SKM-1 (cell line): Measurements from ENCODE around the gene COL19A1.
"Not testable (repeated sequence)": the region's sequence is repeated elsewhere in the genome, so short reads cannot be mapped to it uniquely, and the experiment has no call there.

Experiments
- DNase-seq: peaks from one replicate; lab custom pipeline; 2025; ENCODE audit not compliant: unreplicated experiment; lab: John Stamatoyannopoulos, UW

Gene COL19A1

DNA sequence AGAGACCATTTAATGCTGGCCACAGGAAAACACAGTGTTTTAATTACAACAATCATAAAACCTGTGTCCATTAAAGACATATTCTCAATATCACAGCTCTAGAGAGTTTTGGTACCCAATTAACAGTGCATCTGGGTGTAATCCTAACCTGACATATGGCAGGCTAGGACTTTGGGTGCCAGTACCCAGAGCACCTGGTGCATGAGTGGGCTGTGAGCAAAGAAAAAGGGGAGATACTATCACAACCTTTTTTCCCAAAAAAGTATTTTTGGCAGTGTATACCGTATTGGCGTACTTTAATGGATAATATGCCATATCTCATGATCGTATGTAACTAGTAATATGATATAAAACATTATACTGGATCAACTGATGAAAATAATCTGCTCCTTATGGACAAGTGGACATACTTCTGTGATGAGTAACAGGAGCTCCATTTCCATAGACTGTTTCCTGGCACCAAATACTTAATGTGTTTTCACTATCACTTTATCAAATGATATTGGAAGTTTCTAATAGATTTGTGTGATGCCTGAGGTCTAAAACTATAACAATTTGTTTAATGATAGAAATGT, 91.7 kb downstream of the COL19A1 start:
- no peak for DNase-seq

- no peak for DNase-seq
These were observed 92.6 kb downstream of the COL19A1 start for GRCh38 chr6:69958978-69959377.

DNA sequence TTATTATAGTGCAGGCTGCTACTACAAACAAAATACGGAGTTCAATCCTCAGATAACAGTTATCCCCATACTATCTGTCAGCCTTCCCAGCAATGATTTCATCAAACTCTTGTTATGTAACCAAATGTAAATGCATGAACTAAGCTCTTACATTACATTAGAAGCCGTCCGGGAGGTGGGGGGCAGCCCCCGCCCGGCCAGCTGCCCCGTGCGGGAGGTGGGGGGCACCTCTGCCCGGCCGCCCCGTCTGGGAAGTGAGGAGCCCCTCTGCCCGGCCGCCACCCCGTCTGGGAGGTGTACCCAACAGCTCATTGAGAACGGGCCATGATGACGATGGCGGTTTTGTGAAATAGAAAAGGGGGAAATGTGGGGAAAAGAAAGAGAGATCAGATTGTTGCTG, 99.6 kb downstream of the COL19A1 start:
- DNase-seq: not testable (repeated sequence)

DNA sequence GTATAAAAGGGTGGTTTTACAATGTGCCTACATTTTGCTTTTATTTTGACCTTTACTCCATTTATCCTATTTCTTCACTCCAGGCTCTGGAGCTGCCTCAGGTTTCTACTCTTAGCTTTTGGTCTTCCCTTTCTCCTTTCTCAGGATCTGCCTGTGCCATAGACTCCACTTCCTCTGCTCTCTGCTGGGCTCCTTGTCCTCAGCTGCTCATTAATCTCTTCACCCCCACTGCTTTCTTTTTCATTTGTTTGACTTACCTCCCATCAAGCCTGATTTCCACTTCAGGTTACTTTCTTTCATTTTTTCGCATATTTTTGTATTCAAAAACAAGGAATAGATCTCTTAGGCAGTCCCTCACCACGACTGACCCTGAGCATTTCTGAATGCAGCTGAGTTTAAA, 106.8 kb downstream of the COL19A1 start:
- no peak for DNase-seq

- no peak for DNase-seq
These were observed 107.4 kb downstream of the COL19A1 start for GRCh38 chr6:69973763-69974162.

- no peak for DNase-seq
These were observed 107.8 kb downstream of the COL19A1 start for GRCh38 chr6:69974193-69974592.

GRCh38 chr6:69976591-69977090, 110.3 kb downstream of the COL19A1 start:
- DNase-seq: no peak

DNA sequence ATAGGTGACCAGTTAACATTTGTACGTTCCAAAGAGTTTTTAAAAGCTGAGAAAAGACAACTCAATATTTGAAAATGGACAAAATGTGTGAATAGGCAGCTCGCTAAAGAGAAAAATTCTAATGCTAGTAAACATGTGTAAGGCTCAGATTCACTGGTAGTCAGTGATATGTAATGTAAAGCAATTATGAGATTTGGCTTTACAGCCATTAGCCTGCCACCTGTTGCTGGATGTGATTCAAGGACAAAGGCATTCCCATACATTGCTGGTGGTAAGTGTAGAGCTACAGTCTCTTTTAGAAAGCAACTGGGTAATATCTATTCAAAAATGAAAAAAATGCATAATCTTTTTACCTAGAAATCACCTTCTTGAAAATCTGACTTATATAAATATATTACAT, 114.3 kb downstream of the COL19A1 start:
- DNase-seq: no peak

DNA sequence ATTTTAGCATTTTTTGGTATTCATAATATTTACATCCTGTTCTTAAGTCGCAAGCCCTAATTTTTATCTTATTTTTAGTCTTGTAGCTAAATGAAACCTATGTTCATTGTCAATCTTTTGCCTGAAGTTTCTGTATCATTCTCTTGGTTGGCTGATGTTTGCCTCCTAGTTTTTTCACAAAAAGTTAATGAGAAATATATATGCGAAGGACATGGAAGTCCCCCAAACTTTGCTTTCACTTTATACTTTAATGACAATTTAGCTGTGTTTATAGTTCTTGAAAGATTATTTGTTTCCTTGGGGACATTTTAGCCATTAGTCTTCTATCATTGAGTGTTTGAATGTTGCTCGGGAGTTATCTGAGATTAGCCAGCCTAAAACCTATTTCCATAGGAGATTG, 118.2 kb downstream of the COL19A1 start:
- DNase-seq: no peak

DNA sequence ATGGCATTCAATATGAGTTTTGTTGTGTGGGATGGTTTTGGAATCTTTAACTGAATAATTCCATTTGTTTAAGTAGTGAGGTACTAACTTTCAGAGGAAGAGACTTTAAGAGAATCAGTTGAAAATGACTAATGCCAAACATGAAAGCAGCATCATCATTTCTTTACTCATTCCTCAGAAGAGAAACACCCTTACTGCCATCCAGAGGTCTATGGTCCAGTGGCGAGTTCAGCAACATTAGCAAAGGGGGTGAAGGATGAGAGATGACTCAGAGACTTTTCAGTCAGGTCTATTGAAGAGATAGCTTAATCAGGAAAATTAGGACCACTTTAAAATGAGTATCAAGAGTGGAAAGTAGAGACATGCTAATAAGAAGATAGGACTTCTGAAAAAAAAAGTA, 118.8 kb downstream of the COL19A1 start:
- no peak for DNase-seq

- DNase-seq: no peak
These were observed 121.2 kb downstream of the COL19A1 start for GRCh38 chr6:69987550-69987949.

- DNase-seq: no peak
These were observed 122.2 kb downstream of the COL19A1 start for GRCh38 chr6:69988458-69989126.

GRCh38 chr6:69994251-69994650, 127.9 kb downstream of the COL19A1 start:
- DNase-seq: no peak

- DNase-seq: no peak
These were observed 141.8 kb downstream of the COL19A1 start for GRCh38 chr6:70008189-70008588.

DNA sequence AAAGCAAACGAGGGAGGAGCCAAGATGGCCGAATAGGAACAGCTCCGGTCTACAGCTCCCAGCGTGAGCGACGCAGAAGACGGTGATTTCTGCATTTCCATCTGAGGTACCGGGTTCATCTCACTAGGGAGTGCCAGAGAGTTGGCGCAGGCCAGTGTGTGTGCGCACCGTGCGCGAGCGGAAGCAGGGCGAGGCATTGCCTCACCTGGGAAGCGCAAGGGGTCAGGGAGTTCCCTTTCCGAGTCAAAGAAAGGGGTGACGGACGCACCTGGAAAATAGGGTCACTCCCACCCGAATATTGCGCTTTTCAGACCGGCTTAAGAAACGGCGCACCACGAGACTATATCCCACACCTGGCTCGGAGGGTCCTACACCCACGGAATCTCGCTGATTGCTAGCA, 144.0 kb downstream of the COL19A1 start:
- DNase-seq: not testable (repeated sequence)

DNA sequence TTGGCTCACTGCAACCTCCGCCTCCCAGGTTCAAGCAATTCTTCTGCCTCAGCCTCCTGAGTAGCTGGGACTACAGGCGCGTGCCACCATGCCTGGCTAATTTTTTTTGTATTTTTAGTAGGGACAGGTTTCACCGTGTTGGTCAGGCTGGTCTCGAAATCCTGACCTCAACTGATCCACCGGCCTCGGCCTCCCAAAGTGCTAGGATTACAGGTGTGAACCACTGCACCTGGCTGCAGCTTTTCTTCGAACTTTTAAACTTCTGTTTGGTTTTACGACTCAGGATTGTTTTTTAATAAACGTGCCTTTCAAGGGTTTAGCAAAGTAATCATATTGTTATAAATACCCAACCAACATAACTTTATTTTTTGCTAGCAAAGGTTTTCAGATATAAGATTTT, 156.8 kb downstream of the COL19A1 start:
- DNase-seq: not testable (repeated sequence)

GRCh38 chr6:70028246-70028645, 161.9 kb downstream of the COL19A1 start:
- no peak for DNase-seq

DNA sequence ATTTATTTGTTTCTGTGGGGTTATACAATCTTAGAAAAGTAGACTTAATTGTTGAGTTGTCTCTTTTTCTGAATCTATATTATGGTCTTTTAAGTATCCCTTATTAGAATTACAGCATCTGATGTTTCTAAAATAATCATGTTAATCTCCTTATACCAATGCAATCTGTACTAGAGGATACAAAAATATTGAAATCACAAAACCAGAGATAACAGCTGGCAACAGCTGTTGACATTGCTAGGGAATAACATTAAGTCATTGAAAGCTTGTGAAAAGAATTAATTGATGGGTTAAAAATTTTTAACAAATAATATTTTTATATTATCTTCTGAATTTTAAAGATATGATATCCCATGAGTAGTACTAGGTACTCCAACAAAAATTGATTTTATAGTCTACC, 162.6 kb downstream of the COL19A1 start:
- DNase-seq: no peak

GRCh38 chr6:70033781-70034180, 167.4 kb downstream of the COL19A1 start:
- DNase-seq: no peak

GRCh38 chr6:70037445-70037844, 171.1 kb downstream of the COL19A1 start:
- no peak for DNase-seq

DNA sequence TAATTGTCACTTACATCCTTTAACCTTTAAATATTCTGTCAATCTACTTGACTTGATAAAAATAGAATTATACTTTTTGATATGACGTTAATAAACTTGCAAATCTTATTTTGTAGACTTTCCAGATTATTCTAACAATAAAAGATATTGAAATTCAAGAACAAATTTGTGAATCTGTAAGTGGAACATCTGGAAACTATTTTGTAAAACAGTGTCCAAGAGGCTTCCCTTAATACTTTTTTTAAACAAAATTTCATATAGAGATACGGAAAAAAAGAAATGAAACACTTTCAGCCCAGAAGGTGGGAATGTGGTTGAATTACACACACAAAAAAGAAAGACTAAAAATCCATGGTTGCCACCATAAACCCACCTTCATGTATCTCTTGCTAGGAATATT, 174.4 kb downstream of the COL19A1 start:
- no peak for DNase-seq

DNA sequence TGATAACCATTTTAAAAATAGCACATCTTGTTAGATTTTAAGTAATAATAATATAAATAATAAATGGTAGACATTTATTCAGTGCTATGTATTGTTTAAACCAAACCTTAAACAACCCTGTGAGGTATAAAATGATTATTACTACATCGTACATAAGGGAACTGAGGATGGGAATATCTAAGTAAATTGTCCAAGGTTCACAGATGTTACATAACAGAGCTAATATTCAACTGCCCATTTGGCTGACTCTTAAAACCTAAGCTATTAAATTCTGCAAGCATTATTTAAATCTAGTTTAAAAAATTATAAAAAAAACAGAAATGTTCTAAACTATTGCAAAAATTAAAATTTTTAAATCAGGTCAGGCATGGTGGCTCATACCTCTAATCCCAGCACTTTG, 175.1 kb downstream of the COL19A1 start:
- DNase-seq: no peak

- DNase-seq: no peak
These were observed 179.1 kb downstream of the COL19A1 start for GRCh38 chr6:70045413-70045812.
